Vein endothelial cell (primary cell): ENCODE results near the gene LSM11. TPM values are rescaled to one million over a fixed set of nuclear protein-coding genes. Genes with fewer than 3 reads are reported as not detected.

Source experiments
- small RNA-seq: library from RNA; depleted of rRNA; stranded (forward); fragments of <200 nt; gene quantifications from one replicate; pipeline ENCODE3, GENCODE V24; 2012
- total RNA-seq: library from RNA; depleted of rRNA; stranded (reverse); fragments of >200 nt; gene quantifications from 2 replicates; pipeline ENCODE4 v1.2.3, GENCODE V29; 2012

Gene LSM11
- 8.2 and 8.5 TPM in 2 replicates for total RNA-seq

GRCh38 chr5:157743163-157744050 is at the start of gene LSM11:
LSM11 (plus strand) TSS chr5:157743712; CDS start chr5:157743751, 39 bp downstream.

GRCh38 chr5:157731272-157732129 is 12.0 kb upstream of the LSM11 start, which contains the start of gene THG1L:
THG1L (plus strand) TSS chr5:157731420; CDS start chr5:157731441, 21 bp downstream.

Small RNA genes within 50 kb of the gene (small RNA-seq; reads per million reads assigned to genes)
- gene AC026407.1 (not detected), gene RNU6-260P (not detected)

Other genes starting within 250 kb of the LSM11 start
- 35.9 and 60.1 TPM in 2 replicates for gene ADAM19, start 167.9 kb upstream of the LSM11 start, total RNA-seq
- gene SOX30, start 91.3 kb upstream of the LSM11 start, total RNA-seq = not detected in 2 replicates
- gene C5orf52, start 72.2 kb upstream of the LSM11 start, total RNA-seq = not detected in 2 replicates
- 8.8 and 9.1 TPM in 2 replicates for gene THG1L, start 12.3 kb upstream of the LSM11 start, total RNA-seq
- 90.5 and 98.6 TPM in 2 replicates for gene CLINT1, start 115.4 kb downstream of the LSM11 start, total RNA-seq